GM21447 (cell line): Measurements from ENCODE around the gene ITSN2.

Source experiments
- ATAC-seq: cut with Tn5 transposase; IDR thresholded peaks from one replicate; pipeline ENCODE4 v1.9.1; 2021; ENCODE audit not compliant: unreplicated experiment

Gene ITSN2

DNA sequence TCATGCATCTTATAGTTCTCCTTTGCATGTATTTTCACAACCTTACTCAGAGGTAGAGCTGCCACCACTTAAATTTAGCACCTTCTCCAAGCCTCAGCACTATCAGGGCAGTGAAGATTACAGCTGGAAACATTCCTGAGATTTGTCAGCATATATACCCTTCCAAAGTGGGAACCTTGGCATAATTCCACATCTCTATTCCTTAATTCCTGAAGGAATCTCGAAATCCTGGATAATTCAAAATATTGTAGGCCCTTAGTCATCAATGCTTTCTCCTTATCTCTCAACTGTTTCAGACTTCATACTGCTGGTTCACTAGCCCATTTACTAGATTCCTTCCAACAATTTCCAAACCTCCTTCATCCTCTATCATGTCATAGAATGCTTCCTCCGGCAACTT, 87.4 kb downstream of the ITSN2 start:
- ATAC-seq, result no peak

DNA sequence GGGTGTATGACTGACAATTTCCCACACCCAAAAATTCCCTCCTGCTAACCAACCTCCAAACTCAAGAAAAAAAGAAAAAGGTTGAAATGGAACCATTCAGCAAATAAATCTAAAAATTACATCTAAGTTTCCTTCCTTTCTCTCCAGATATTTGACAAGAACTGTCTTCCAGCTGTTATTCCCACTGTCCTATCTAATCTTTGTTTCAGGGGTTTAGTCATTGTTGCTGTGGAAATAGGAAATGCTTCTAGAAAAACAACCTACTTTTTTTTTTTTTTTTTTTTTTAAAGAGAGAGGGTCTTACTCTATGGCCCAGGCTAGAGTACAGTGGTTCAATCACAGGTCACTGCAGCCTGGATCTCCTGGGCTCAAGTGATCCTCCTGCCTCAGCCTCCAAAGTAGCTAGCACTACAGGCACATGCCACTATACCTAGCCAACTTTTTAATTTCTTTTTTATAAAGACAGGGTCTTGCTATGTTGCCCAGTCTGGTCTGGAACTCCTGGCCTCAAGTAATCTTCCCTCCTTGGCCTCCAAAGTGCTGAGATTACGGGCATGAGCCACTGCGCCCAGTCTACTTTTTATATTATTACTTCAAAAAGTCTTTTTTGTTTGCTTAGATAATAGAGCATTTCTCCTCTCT, 88.1 kb downstream of the ITSN2 start:
- no peak for ATAC-seq

DNA sequence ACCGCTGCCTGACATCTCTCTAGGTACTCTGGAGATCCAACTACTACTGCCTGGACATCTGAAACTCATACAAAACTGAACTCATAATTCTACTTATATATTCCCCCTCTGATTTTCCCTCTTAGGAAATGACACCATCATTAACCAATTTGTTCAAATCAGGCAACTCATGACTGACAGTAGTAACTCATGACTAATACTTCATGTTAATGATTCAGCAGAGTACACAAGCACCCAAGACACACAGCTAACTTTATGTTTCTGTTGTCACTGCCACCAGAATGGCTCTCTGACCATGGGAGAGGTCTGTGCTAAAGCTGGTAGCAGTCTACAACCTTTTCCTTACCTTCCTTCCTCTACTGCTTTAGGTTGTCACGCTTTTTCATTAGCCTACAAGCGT, 91.1 kb downstream of the ITSN2 start:
- ATAC-seq, result no peak

DNA sequence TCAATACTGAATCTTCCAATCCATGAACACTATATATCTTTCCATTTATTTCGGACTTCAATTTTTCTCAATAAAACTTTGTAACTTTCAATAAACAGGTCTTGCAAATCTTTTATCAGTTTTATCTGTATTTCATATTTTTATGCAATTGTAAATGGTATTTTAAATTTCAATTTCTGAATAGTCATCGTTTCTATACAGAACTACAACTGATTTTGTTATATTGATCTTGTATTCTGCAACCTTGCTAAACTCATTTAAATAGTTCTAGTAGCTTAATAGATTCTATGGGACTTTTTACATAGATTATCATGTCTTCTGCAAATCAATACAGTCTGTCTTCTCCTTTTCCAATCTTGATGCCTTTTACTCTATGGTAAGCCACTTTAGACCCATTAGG, 95.1 kb downstream of the ITSN2 start:
- no peak for ATAC-seq

DNA sequence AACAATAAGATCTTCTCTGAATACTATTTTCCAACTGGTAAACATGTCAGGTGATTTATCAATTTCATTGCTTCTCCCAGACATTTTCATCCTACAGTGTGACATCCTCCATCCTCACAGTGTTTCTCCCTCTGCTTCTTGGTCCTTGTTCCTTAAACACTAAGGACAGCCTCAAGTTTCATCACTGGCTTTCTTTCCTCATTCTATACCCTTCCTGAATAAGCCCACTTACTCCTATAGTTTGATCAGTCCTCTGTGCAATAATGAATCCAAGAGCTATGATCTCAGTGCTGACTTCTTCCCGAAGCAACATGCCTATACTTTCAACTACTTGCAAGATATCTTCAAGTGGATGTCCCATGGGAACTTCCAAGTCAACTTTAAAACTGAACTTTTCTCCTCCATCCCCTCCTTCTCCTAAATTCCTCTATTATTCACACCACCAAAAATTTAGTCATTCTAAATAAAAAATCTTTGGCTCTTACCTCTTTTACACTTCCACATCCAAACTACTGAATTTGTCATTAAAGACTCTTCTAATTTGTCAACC, 97.8 kb downstream of the ITSN2 start:
- no peak for ATAC-seq

DNA sequence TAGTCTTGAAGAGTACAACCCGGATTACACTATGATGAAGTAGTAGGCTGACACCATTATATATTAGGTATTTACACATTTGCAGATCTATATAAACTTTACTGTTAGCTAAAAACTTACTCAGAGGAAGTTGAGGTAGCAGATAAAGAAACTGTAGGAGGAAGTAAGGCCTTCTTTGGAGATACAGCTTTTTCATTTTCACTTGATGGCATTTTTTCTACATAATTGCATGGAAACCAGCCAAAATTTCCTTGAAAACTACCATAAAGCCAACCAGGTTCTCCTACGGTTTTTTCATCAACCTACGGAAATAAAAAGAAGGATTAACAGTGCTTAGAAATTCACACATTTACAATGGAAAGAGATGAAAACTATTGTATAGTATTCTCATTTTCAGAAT, 98.9 kb downstream of the ITSN2 start:
- ATAC-seq, result no peak

DNA sequence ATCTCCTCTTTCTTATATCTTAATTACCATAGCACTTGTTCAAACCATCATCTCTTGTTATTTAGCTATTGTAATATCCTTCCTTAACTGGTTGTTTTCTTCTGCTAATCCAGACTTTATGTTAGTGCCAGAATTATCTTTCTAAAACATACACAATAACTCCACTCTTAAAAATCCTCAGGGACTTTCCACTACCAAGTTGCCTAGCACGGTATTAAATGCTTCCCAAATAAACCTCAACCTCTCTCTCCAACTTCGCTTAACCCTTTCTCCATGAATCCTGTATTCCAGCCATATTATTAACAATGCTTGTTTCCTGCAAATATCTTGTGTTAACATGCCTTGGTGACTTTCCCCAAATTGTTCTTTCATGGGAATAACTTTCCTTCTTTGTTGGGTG, 101.0 kb downstream of the ITSN2 start:
- no peak for ATAC-seq

DNA sequence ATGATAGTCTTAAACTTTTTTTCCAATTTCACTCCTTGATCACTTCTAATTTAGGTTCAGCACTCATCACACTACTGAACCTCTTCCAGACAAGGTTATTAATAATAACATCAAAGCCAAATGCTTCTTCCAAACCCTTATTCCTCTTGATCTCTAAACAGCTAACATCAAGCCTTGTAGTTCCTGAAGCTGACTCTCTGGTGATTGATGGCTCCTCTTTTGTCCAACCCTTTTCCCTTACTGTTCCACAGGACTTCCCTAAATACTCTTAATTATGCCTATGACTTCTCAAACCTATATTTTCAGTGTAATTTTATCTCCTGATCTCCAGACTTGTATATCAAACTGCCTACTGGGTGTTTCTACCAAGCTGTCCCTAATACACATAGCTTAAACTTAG, 101.6 kb downstream of the ITSN2 start:
- ATAC-seq, result no peak

DNA sequence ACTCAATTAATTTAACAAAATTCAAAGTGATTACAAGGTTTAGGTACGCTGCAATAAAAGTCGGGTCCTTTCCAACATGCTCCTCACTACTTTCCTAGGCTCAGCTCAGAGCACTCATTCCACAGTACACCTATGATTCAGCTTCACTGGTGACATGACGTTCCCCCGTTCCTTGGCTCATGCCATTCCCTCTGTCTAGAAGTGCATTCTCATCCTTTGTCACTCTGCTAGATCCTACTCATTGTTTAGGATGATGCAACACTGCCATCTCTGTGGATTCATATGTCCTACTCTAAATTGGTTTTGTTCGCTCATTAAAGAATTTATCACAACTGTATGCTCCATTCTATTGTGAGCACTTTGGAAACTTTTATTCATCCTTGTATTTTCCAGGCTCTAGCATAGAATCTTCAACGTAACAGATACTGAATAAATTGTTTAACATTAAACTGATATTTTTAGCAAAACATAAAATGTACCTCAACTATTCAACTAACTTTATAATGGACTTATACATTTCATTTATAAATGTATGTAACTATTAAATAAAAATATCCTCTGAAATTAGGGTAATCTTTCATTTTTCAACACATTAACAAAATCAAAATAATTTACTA, 106.9 kb downstream of the ITSN2 start:
- no peak for ATAC-seq

DNA sequence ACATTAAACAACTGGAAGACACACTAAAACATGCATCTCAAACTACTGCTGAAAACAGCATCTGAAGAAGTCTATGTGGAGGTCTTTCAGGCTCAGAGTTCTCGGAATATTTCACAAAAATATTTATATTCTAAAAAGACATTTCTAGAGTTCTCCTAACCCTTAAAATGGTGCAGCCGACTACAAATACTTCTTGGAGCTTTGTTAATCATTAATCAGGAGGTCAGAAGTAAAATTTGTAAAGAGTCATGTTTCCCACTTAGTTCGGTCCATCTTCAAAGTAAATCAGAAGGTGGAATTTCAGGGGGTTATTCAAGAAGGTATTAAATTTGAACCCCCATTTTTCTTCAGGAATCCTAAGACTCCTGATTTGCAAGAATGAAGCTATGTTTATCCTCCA, 112.7 kb downstream of the ITSN2 start:
- no peak for ATAC-seq

DNA sequence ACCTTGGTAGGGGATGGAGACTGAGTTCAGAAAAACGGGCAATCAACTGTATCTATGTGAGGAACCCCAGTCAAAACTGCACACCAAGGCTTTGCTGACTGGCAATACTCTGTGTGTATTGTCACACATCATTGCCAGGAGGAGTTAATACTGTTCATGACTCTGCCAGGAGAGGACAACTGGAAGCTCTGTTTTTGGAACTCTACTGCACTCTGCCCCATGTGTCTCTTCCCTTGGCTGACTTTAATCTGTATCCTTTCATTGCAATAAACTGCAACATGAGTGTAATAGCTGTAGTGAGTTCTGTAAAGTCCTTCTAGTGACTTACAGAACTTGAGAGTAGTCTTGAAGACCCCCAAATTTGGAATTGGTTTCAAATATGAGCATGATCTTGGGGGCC, 113.2 kb downstream of the ITSN2 start:
- ATAC-seq, result no peak

DNA sequence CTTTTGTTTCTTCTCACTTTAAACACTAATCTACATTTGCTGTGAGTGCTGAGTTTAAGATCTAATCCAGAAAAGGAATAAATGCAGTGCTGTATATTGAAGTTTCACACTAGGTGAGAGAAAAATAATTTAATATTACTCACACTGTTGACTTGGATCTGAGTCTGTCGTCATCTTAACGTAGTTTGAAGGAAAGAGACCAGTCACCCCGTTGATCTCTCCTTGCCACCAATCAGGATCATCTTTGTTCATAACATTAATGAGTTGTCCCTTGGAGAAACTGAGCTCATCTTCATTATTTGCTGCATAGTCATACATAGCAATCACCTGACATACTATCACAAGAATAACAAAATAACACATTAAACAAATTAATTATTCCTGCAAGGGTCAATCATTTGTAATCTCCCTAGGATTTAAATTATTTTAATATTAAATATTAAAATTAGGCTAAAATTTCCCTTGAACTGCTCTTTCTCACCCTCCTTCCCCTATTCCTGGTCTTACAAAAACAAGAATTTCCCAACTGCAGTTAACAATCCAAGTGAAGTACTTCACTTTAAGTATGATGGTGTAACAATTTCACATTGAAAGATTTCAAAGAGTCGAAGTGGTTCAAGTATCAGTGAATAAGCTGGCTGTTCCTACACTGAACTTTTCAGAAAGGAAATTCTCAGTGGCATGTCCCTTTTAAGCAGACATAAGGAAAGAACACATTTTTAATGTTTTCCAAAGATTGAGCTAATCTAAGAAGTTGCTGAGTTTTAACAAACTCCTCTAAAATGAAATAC, 114.2 kb downstream of the ITSN2 start:
- no peak for ATAC-seq

DNA sequence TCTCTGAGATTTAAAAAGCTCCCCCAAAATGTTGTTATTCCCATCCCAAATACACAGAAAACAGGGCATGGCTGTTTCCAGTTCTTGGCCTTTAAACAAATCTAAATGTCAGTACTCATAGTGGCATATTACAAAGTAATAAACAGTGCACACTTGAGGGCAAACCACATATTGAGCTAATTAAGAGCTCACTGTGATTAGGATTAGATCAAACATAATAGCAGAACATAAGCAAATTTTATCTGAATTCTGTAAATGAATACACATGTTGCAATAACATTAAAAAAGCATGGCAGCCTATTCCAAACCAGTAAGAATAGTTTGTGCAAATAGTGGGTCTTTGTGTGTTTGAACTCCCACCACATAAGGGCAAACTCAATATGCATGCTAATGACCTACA, 118.8 kb downstream of the ITSN2 start:
- no peak for ATAC-seq

DNA sequence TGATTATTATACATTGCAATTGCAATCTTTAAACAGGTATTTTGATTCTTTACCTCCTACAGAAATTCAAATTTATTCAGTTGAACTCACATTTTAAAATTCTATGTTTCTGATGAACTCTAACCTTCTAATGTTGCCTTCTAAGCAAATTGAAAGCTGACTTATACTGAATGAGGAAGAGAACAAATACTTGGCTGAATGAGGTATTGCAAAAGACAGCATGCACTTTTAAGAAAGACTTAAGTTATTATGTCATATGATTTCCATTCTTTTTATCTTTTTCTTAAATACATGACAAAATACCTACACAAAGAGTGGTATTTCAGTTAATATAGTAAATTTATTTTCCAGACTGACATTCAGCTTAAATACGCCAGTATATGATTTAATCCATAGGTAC, 120.8 kb downstream of the ITSN2 start:
- ATAC-seq, result no peak

DNA sequence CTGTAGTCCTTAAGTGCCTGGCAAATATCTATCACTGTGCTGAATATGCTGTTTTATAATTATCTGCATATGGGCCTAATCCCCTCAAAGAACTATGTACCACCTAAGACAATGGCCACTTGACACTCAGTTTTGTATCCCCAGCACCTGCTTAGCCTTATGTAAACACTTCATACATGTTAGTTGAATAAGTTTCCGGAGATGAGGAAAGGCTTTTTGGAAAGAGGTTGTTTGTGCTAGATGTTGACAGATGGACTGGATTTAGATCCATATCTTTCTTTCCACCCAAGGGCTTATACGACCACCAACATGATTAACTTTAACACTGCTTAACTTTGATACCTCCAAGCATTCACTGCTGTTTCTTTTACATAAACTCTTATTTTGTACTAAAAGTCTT, 122.2 kb downstream of the ITSN2 start:
- no peak for ATAC-seq

DNA sequence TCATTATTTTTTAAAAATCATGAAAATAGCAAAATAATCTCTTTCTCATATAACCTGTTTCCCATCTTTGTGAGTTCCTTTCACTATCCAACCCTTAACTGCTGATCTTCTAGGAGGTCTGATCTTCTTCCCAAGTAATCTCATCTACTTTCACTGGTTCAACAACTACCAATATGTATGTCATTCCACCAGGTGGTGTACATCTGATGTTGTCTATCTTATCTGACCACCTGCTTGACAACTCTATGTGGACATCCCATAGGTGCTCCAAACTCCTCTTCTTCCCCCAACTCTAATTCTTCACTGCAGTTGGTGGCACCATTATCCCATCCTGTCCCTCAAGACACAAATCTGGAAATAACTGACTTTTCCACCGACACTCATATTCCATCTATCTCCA, 123.0 kb downstream of the ITSN2 start:
- ATAC-seq, result no peak

DNA sequence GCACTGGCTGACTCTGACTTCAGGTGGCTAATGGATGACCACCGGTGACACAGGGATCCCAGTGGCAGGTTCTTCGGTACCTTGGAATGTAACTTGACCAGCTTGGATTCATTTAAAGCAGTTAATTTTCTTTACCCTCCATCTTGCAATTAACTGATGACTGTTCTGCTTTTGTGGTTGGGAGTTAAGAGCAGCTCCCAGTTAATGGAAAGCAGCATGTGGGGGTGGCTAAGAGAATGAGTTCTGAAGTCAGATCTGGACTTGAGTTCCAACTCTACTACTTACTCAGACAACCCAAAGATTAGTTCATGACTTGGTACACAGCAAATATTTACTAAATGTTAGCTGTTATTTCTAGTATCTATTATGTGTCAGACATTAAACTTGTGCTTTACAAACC, 127.0 kb downstream of the ITSN2 start:
- ATAC-seq, result no peak

DNA sequence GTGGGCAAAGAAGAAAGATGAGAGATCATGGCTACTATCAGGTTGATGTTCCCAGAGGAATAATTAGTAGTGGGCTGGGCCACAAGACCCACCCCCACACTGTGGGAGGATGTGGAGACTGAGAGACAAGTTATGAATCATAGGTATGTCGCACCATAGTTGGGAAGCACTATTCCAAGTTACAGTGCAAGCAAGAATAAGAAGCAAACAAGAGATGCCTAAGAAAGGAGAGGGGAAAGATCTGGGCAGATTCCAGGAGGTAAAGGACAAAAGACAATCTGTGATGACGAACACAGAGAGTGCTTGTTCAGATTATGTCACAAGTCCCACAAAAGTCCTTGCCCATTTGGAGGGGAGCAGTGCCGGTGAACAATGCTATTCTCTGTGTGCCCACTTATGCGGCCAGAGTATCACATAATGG, 128.9 kb downstream of the ITSN2 start:
- ATAC-seq, result no peak

DNA sequence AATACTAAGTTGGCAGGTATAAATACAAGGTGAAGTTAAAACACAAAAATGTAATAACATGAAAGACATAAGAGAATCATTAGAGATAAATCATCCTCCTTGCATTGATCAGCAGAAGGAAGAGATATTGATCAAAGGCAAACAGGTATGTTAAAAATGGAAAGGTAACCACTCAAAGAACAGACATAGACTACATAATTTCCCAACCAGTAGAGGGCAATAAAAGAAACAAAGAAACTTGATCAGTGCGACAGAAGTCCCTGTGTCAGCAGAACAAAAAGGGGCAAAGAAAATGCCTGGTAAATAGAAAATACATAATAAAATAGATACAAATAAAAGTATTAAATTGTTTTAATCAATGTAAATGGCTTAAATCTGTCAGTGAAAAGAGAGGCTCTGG, 131.9 kb downstream of the ITSN2 start:
- ATAC-seq, result no peak

DNA sequence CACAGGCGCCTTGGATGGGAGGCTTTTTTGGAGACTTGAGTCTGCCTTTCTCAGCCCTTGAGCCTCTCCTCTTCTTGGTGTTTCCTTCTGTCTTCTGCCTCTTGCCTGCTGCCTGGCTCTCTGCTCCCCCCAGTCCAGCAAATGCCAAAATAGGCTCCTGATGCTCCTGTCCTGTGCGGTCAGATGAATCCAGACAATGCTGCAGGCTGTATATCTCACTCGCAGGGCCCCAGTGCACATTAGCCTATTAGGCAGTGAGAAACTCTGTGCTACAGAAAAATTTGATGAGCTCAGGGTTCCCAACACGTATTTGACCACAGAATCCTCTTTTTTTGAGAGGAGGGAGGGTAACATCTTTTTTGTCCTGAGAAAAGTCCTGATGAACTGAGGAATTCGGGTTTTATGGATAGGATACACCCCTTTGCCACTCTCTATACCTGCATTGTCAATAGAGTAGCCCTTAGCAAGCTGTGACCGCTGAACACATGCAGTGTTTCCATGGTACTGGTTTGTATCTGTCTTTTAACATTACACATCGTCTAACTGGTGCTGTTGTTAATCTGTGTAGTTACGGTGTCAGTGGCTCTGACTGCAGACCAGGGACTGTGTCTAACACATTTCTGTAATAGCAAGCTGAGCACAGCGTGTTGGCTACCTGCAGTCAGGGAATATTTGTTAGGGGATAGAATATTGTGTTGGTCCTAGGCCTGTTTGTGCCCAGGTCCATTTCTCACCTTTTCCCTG, 134.7 kb downstream of the ITSN2 start:
- no peak for ATAC-seq

DNA sequence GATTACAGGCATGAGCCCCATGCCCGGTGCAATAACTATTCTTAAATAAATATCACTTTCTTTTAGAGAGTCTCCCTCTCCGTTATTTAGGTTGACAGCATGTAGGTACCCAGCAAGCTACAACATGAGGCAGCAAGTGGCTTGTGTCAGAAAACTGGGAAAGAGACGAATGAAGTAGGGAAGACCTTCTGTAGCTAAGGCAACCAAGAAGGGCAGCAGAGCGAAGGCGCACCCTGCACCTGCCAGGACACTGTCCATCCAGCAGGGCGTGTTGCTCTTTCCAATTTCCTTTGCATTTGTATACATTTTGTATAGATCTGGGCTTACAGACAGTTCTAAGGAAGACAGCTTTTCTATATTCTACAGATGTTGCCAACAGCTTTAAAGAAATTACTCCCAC, 137.4 kb downstream of the ITSN2 start:
- no peak for ATAC-seq
